Ovary (tissue), 9 donors: ENCODE measurements around the gene ATRN. TPM values are rescaled to one million over a fixed set of nuclear protein-coding genes. Genes with fewer than 3 reads are reported as not detected.

ENCODE experiments used
- DNase-seq, 5 donors: peaks; one replicate each; pipeline ENCODE4 v3.0.0-alpha.2; 2019 to 2020
- H3K27ac ChIP-seq, 2 donors: fragments of 200-600 bp; one replicate each; pipeline versions ENCODE4 v1.5.1 to v1.8.0; 2019 to 2022
- H3K27me3 ChIP-seq: fragments of 200-600 bp; one replicate; pipeline ENCODE4 v1.8.0; 2022
- H3K36me3 ChIP-seq: fragments of 200-600 bp; sonication (generic); one replicate; pipeline ENCODE4 v1.5.1; 2019
- H3K4me1 ChIP-seq: one replicate; pipeline ENCODE4 v1.8.1; 2013; ENCODE audit warnings: mild to moderate bottlenecking, moderate library complexity; ENCODE audit not compliant: insufficient read depth
- H3K4me3 ChIP-seq: fragments of 200-600 bp; sonication (generic); one replicate; pipeline ENCODE4 v1.5.1; 2017
- H3K9me3 ChIP-seq, 2 donors: fragments of 200-600 bp in 1 of 2; sonication (generic) in 1 of 2; one replicate each; pipeline versions ENCODE4 v1.5.1 to v1.8.1; 2013 to 2019; ENCODE audit warnings: mild to moderate bottlenecking in 1 of 2, moderate library complexity in 1 of 2
- CTCF ChIP-seq, 3 donors: fragments of 450-650 bp in 2 of 3; fragments of 200-600 bp in 1 of 3; IDR thresholded peaks; one replicate each; pipeline versions ENCODE4 v1.5.1 to v1.8.0; 2016 to 2022; ENCODE audit warnings: antibody characterized with exemption in 3 of 3, mild to moderate bottlenecking in 1 of 3
- EP300 ChIP-seq: sonication (generic); formaldehyde crosslinking; IDR thresholded peaks from one replicate; pipeline ENCODE4 v1.6.1; 2017; ENCODE audit warnings: antibody characterized with exemption
- POLR2A ChIP-seq: fragments of 450-650 bp; IDR thresholded peaks from one replicate; pipeline ENCODE4 v1.6.1; 2017; ENCODE audit warnings: antibody characterized with exemption, mild to moderate bottlenecking, moderate library complexity
- WGBS, 3 donors: extraction: QIAGEN DNeasy Blood & Tissue Kit in 1 of 3; methylation state at CpG; one replicate each; pipeline versions ENCODE4 v1.1.5 to v1.1.7; 2013 to 2017; 5-methylcytosine and 5-hydroxymethylcytosine counted together
- intact Hi-C, 4 donors: fragments of 100-400 bp; cut with DNase I; formaldehyde crosslinking; loops; one replicate each; pipeline versions ENCODE4 v1.11.0 to v1.15.1; 2022 to 2023
- polyA plus RNA-seq, 2 donors: library from polyadenylated mRNA; stranded (reverse); fragments of 200-250 nt in 1 of 2; fragments of 350-450 nt in 1 of 2; fragmentation: Illumina TruSeq in 1 of 2; extraction: RNeasy Lipid Tissue Mini Kit (QIAGEN cat#74804) in 1 of 2; gene quantifications; one replicate each; pipeline ENCODE4 v1.2.3, GENCODE V29; 2013 to 2014
- total RNA-seq, 7 donors: library from RNA; depleted of rRNA in 2 of 7; stranded (reverse); fragments of >200 nt in 2 of 7; fragmentation: NEBNext Ultra II Directional in 3 of 7; extraction: Animal tissue kit (Norgen Biotek cat#: 25700) in 3 of 7; gene quantifications; one replicate each; pipeline versions ENCODE4 v1.1.0 to v1.2.4, GENCODE V29; 2016 to 2023
- donor health status: DM: no; HTN: no; CAD: no; lungs with moderate emphysema.
- donor health status: DM: no; HTN: no; CAD: no.
- donor health status: Bipolar disorder and iron deficiency.
- donor health status: DM: yes; HTN: yes; CAD: no.
- donor health status: DM: no; HTN: no; CAD: no.
- donor health status: DM: yes; HTN: yes; CAD: no.

Gene ATRN
- total and polyA plus RNA-seq, 9 donors, result 10.3 to 46.2 (median 23.6) TPM

- Histone ChIP-seq H3K27ac (no peak overlapping the region), H3K4me1 (peaks cover 2% of the 10 kb centered on the region), H3K36me3 (no peaks in the 10 kb centered on the region), H3K9me3 (no peaks in the 10 kb centered on the region), H3K4me3 (no peak overlapping the region), H3K27me3 (no peaks in the 10 kb centered on the region)
- DNase-seq, result no peak
- TF ChIP-seq CTCF (IDR thresholded peaks at IDR 0.05), result no peak
- TF ChIP-seq EP300, result no peak
- TF ChIP-seq POLR2A, result no peak
- intact Hi-C loops, result no loop called here
- 92 to 97% (median 96%) methylated on average over 9 of the region's 9 CpGs for WGBS, 3 donors
Measured at GRCh38 chr20:3691897-3692296, 221.1 kb downstream of the ATRN start.

- no peaks in the 10 kb centered on the region for H3K36me3 ChIP-seq
- WGBS, 3 donors, result 90 to 94% (median 91%) methylated on average over 22 to 23 of the region's 23 CpGs
Measured at GRCh38 chr20:3692706-3693294, 222.0 kb downstream of the ATRN start.

GRCh38 chr20:3693376-3693775, 222.6 kb downstream of the ATRN start:
- DNase-seq, result no peak
- Histone ChIP-seq H3K27me3 (no peaks in the 10 kb centered on the region), H3K4me3 (no peak overlapping the region), H3K27ac (no peak overlapping the region), H3K36me3 (no peaks in the 10 kb centered on the region), H3K9me3 (no peaks in the 10 kb centered on the region), H3K4me1 (no peaks in the 10 kb centered on the region)
- TF ChIP-seq CTCF (IDR thresholded peaks at IDR 0.05), result no peak
- no peak for TF ChIP-seq EP300
- 91 to 96% (median 91%) methylated on average over 13 of the region's 13 CpGs for WGBS, 3 donors
- intact Hi-C loops, result no loop called here

More at GRCh38 chr20:3692706-3693294, 222.0 kb downstream of the ATRN start:
- intact Hi-C loops, result no loop called here
- TF ChIP-seq POLR2A (no peak), CTCF (IDR thresholded peaks at IDR 0.05) (no peak), EP300 (no peak)
- H3K27me3 ChIP-seq, result no peaks in the 10 kb centered on the region
- DNase-seq, result no peak
- no peak overlapping the region for H3K27ac ChIP-seq
- H3K9me3 ChIP-seq, result no peaks in the 10 kb centered on the region
- no peak overlapping the region for H3K4me3 ChIP-seq
- H3K4me1 ChIP-seq, result no peaks in the 10 kb centered on the region

- no peak for TF ChIP-seq EP300
- TF ChIP-seq CTCF (IDR thresholded peaks at IDR 0.05), result no peak
- TF ChIP-seq POLR2A, result no peak
- Histone ChIP-seq H3K9me3 (no peaks in the 10 kb centered on the region), H3K4me3 (no peak overlapping the region), H3K27ac (no peak overlapping the region), H3K4me1 (no peaks in the 10 kb centered on the region), H3K27me3 (no peaks in the 10 kb centered on the region), H3K36me3 (no peaks in the 10 kb centered on the region)
- DNase-seq, result no peak
- intact Hi-C loops, result no loop called here
- WGBS, 3 donors, result 90 to 98% (median 96%) methylated on average over 5 of the region's 5 CpGs
Measured at GRCh38 chr20:3694864-3695263, 224.0 kb downstream of the ATRN start.
